Measurements from ENCODE around the gene LMBR1.

DNA sequence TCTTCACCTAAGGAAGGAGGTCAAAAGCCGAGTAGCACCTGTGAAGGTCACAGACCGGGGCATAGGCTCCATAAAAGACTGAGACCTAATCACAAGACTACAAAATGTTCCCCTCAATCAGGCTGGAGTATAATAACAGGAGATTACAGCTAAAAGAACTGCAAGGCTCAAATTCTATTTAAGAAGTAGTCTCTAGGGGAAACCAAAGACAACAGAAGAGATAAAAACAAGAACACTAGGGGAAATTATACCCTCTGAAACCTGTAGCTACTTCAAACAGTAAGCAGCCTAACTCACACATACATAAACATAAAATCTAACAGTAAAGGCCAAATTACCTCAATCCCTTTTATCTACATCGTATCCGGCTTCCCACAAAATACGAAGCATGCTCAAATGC is 38.3 kb downstream of the LMBR1 start:
- TF ChIP-seq POLR2A (IDR thresholded peaks at IDR 0.05; ENCODE audit: low read depth) (no peak), EP300 (IDR thresholded peaks at IDR 0.05) (no peak)
- TF ChIP-seq, protein P1, sequence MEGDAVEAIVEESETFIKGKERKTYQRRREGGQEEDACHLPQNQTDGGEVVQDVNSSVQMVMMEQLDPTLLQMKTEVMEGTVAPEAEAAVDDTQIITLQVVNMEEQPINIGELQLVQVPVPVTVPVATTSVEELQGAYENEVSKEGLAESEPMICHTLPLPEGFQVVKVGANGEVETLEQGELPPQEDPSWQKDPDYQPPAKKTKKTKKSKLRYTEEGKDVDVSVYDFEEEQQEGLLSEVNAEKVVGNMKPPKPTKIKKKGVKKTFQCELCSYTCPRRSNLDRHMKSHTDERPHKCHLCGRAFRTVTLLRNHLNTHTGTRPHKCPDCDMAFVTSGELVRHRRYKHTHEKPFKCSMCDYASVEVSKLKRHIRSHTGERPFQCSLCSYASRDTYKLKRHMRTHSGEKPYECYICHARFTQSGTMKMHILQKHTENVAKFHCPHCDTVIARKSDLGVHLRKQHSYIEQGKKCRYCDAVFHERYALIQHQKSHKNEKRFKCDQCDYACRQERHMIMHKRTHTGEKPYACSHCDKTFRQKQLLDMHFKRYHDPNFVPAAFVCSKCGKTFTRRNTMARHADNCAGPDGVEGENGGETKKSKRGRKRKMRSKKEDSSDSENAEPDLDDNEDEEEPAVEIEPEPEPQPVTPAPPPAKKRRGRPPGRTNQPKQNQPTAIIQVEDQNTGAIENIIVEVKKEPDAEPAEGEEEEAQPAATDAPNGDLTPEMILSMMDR (IDR thresholded peaks at IDR 0.05): no peak
